K562 (cell line): Measurements from ENCODE around the gene CYSRT1. TPM values are rescaled to one million over a fixed set of nuclear protein-coding genes. Genes with fewer than 3 reads are reported as not detected.

Experiments
- EZH2 ChIP-seq: IDR thresholded peaks from 2 replicates; pipeline ENCODE4 v1.6.1; 2012; ENCODE audit warnings: low read depth, mild to moderate bottlenecking, inconsistent platforms, low read length, borderline replicate concordance
- FOXA3 ChIP-seq, 2 experiments: fragments of 450-650 bp in 1 of 2; sonication (generic) in 1 of 2; formaldehyde crosslinking; IDR thresholded peaks in 1 of 2; conservative IDR thresholded peaks in 1 of 2; 2 replicates each; pipeline versions ENCODE4 v1.4.0 to v1.8.0; 2020 to 2022; ENCODE audit warnings: mild to moderate bottlenecking in 2 of 2, missing genetic modification reagents in 1 of 2
- LCOR ChIP-seq: sonication (generic); formaldehyde crosslinking; IDR thresholded peaks from 2 replicates; pipeline ENCODE4 v1.8.0; 2022; ENCODE audit warnings: mild to moderate bottlenecking, missing genetic modification reagents
- MIER1 ChIP-seq: fragments of 450-650 bp; IDR thresholded peaks from 2 replicates; pipeline ENCODE4 v1.6.1; 2016; ENCODE audit warnings: antibody characterized with exemption, mild to moderate bottlenecking, low read depth
- MYBL2 ChIP-seq, 2 experiments: fragments of 450-650 bp in 1 of 2; sonication (generic) in 1 of 2; formaldehyde crosslinking in 1 of 2; IDR thresholded peaks; 2 replicates each; pipeline versions ENCODE4 v1.6.1 to v1.8.1; 2017 to 2022; ENCODE audit warnings: borderline replicate concordance in 1 of 2, inconsistent platforms in 1 of 2, low read depth in 1 of 2, mild to moderate bottlenecking in 1 of 2, missing genetic modification reagents in 1 of 2, moderate library complexity in 1 of 2
- NFXL1 ChIP-seq: fragments of 450-650 bp; formaldehyde crosslinking; IDR thresholded peaks from 2 replicates; pipeline ENCODE4 v1.4.0; 2021; ENCODE audit warnings: mild to moderate bottlenecking
- SIN3A ChIP-seq, 2 experiments: fragments of 150-350 bp in 1 of 2; IDR thresholded peaks; 2 replicates each; pipeline ENCODE4 v1.6.1; 2011 to 2016; ENCODE audit warnings: borderline replicate concordance in 2 of 2, low read depth in 2 of 2, low read length in 2 of 2, mild to moderate bottlenecking in 2 of 2, moderate library complexity in 2 of 2; ENCODE audit not compliant: control insufficient read depth in 1 of 2
- SMAD2 ChIP-seq: fragments of 150-350 bp; IDR thresholded peaks from 2 replicates; pipeline ENCODE4 v1.6.1; 2014; ENCODE audit warnings: low read depth, mild to moderate bottlenecking, low read length
- TEAD2 ChIP-seq: fragments of 450-650 bp; IDR thresholded peaks from 2 replicates; pipeline ENCODE4 v1.6.1; 2016; ENCODE audit warnings: missing genetic modification characterization, control low read depth, missing compliant biosample characterization
- ZNF175 ChIP-seq: fragments of 200-800 bp; sonication (Bioruptor generic); IDR thresholded peaks from 2 replicates; pipeline ENCODE4 v1.6.1; 2016; ENCODE audit warnings: low read depth, mild to moderate bottlenecking, missing genetic modification characterization, missing compliant biosample characterization
- ZNF197 ChIP-seq: fragments of 200-800 bp; sonication (Bioruptor generic); IDR thresholded peaks from 2 replicates; pipeline ENCODE4 v1.6.1; 2016; ENCODE audit warnings: low read depth, missing genetic modification characterization, missing compliant biosample characterization
- polyA plus RNA-seq, 8 experiments: library from polyadenylated mRNA; depleted of rRNA in 4 of 8; stranded (reverse) in 5 of 8; unstranded in 3 of 8; fragments of >200 nt; fragmentation: Nextera tagmentation in 2 of 8; fragmentation: Illumina TruSeq in 1 of 8; extraction: Ambion mirVana in 2 of 8; extraction: Trizol in 1 of 8; gene quantifications; 2 replicates each; pipeline versions ENCODE4 v1.2.1 to v1.2.3, GENCODE V29; 2011 to 2014; ENCODE audit warnings: inconsistent platforms in 1 of 8, missing spikeins in 1 of 8
- total RNA-seq, 7 experiments: library from RNA; depleted of rRNA in 6 of 7; stranded (reverse); fragments of >200 nt in 6 of 7; fragmentation: Illumina TruSeq in 2 of 7; extraction: Trizol in 2 of 7; gene quantifications; 2 replicates each; pipeline versions ENCODE4 v1.2.1 to v1.2.3, GENCODE V29; 2011 to 2021; ENCODE audit warnings: low replicate concordance in 1 of 7
- TF ChIP-seq, protein P1 (sequence below): fragments of 450-650 bp; IDR thresholded peaks from 2 replicates; pipeline ENCODE4 v1.6.1; 2016; ENCODE audit warnings: low read depth
- TF ChIP-seq, protein P2 (sequence below): fragments of 450-650 bp; formaldehyde crosslinking; IDR thresholded peaks from 2 replicates; pipeline ENCODE4 v1.4.0; 2022; ENCODE audit warnings: mild to moderate bottlenecking, moderate library complexity
- TF ChIP-seq, protein P3 (sequence below): IDR thresholded peaks from 2 replicates; pipeline ENCODE4 v1.6.1; 2016; ENCODE audit warnings: missing genetic modification characterization, missing compliant biosample characterization

Gene CYSRT1
- total and polyA plus RNA-seq, 9 of the 15 experiments (the other 6 are each of a cell fraction or from before 2014, with no cell fraction given): 0.04 to 1.4 (median 0.42) TPM; not detected in 3

DNA sequence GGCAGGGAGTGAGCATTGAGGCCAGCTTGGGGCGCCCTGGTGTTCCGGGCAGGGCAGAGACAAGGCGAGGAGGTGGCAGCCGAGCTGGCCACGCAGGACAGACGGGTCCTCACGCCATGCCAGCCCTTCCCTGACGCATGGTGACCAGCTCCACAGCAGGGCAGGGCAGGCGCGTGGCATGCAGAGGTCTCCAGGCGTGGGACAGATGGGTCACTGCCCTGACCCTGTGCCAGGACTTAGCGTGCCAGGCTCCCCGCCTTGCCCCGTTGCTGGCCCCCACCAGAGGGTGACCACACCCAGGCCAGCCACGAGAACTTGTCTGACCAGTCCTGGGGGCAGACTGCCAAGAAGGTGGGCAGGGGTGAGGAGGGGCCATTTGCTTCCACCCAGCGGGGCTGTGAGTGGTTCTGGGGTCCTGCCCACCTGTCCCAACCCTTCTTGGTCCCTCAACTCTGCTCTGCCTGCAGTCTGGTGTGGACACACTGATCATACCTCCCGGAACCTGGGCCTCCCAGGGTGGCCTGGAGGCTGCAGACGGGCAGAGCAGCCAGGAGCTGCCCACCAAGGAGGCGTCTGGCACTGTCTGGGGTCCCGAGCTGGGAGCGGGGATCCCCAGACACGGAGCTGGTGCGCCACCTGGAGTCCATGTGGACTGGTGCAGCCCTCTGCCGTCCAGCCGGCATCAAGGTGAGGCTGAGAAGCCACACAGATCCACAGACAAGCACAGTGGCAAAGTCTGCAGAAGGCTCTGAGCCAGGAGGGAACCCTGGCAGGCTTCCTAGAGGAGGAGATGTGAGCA lies 2.3 kb downstream of the CYSRT1 start, which contains the start of gene RNF224 (continued):
- TF ChIP-seq, protein P1, sequence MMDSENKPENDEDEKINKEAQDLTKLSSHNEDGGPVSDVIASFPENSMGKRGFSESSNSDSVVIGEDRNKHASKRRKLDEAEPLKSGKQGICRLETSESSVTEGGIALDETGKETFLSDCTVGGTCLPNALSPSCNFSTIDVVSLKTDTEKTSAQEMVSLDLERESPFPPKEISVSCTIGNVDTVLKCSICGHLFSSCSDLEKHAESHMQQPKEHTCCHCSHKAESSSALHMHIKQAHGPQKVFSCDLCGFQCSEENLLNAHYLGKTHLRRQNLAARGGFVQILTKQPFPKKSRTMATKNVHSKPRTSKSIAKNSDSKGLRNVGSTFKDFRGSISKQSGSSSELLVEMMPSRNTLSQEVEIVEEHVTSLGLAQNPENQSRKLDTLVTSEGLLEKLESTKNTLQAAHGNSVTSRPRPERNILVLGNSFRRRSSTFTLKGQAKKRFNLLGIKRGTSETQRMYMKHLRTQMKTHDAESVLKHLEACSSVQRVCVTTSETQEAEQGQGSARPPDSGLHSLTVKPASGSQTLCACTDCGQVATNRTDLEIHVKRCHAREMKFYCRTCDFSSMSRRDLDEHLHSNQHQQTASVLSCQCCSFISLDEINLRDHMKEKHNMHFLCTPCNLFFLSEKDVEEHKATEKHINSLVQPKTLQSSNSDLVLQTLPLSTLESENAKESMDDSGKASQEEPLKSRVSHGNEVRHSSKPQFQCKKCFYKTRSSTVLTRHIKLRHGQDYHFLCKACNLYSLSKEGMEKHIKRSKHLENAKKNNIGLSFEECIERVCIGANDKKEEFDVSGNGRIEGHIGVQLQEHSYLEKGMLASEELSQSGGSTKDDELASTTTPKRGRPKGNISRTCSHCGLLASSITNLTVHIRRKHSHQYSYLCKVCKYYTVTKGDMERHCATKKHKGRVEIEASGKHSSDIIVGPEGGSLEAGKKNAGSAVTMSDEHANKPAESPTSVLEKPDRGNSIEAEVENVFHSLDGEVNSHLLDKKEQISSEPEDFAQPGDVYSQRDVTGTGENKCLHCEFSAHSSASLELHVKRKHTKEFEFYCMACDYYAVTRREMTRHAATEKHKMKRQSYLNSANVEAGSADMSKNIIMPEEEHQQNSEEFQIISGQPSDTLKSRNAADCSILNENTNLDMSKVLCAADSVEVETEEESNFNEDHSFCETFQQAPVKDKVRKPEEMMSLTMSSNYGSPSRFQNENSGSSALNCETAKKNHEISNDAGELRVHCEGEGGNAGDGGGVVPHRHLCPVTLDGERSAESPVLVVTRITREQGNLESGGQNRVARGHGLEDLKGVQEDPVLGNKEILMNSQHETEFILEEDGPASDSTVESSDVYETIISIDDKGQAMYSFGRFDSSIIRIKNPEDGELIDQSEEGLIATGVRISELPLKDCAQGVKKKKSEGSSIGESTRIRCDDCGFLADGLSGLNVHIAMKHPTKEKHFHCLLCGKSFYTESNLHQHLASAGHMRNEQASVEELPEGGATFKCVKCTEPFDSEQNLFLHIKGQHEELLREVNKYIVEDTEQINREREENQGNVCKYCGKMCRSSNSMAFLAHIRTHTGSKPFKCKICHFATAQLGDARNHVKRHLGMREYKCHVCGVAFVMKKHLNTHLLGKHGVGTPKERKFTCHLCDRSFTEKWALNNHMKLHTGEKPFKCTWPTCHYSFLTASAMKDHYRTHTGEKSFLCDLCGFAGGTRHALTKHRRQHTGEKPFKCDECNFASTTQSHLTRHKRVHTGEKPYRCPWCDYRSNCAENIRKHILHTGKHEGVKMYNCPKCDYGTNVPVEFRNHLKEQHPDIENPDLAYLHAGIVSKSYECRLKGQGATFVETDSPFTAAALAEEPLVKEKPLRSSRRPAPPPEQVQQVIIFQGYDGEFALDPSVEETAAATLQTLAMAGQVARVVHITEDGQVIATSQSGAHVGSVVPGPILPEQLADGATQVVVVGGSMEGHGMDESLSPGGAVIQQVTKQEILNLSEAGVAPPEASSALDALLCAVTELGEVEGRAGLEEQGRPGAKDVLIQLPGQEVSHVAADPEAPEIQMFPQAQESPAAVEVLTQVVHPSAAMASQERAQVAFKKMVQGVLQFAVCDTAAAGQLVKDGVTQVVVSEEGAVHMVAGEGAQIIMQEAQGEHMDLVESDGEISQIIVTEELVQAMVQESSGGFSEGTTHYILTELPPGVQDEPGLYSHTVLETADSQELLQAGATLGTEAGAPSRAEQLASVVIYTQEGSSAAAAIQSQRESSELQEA: no peak
- TF ChIP-seq MYBL2 (IDR thresholded peaks at IDR 0.05; ENCODE audit: low read depth): no peak
- TF ChIP-seq MYBL2 (CRISPR knock-in tag; IDR thresholded peaks at IDR 0.05; ENCODE audit: borderline replicate concordance): no peak
- TF ChIP-seq EZH2: no peak
- no peak for TF ChIP-seq FOXA3 (CRISPR knock-in tag; conservative IDR thresholded peaks at IDR 0.05 in 1 of 2, IDR thresholded peaks at IDR 0.05 in 1 of 2)
- TF ChIP-seq ZNF175 (CRISPR knock-in tag): no peak
- TF ChIP-seq SMAD2: no peak
- no peak for TF ChIP-seq NFXL1
- TF ChIP-seq, protein P2, sequence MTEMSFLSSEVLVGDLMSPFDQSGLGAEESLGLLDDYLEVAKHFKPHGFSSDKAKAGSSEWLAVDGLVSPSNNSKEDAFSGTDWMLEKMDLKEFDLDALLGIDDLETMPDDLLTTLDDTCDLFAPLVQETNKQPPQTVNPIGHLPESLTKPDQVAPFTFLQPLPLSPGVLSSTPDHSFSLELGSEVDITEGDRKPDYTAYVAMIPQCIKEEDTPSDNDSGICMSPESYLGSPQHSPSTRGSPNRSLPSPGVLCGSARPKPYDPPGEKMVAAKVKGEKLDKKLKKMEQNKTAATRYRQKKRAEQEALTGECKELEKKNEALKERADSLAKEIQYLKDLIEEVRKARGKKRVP (CRISPR knock-in tag): peak; percentile 26; the same call in 1 of the 2 replicates
- TF ChIP-seq SIN3A (IDR thresholded peaks at IDR 0.05; ENCODE audit: borderline replicate concordance in 2 of 2, control insufficient read depth in 1 of 2, low read depth in 2 of 2, low read length in 2 of 2): no peak
- TF ChIP-seq MIER1: no peak
- no peak for TF ChIP-seq TEAD2
- no peak for TF ChIP-seq ZNF197 (CRISPR knock-in tag)
- TF ChIP-seq LCOR: no peak
- TF ChIP-seq, protein P3, sequence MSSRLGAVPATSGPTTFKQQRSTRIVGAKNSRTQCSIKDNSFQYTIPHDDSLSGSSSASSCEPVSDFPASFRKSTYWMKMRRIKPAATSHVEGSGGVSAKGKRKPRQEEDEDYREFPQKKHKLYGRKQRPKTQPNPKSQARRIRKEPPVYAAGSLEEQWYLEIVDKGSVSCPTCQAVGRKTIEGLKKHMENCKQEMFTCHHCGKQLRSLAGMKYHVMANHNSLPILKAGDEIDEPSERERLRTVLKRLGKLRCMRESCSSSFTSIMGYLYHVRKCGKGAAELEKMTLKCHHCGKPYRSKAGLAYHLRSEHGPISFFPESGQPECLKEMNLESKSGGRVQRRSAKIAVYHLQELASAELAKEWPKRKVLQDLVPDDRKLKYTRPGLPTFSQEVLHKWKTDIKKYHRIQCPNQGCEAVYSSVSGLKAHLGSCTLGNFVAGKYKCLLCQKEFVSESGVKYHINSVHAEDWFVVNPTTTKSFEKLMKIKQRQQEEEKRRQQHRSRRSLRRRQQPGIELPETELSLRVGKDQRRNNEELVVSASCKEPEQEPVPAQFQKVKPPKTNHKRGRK (tag): no peak
